Frontal cortex (tissue), 4 donors: Measurements from ENCODE around the gene ADAMTS19. TPM values are rescaled to one million over a fixed set of nuclear protein-coding genes. Genes with fewer than 3 reads are reported as not detected.
"Not testable (repeated sequence)": the region's sequence is repeated elsewhere in the genome, so short reads cannot be mapped to it uniquely, and the experiment has no call there.

Source experiments
- DNase-seq, 2 donors: peaks; one replicate each; pipeline ENCODE4 v3.0.0; 2012; ENCODE audit warnings: low spot score in 2 of 2
- FAIRE-seq: peaks from 2 replicates; lab custom pipeline; 2012; peaks lifted over from hg19 to GRCh38; lab: Jason Lieb, UNC
- total RNA-seq: library from RNA; depleted of rRNA; stranded (reverse); fragments of >200 nt; gene quantifications from one replicate; pipeline ENCODE4 v1.2.3, GENCODE V29; 2014
- donor health status: control.
- donor health status: control.
- donor health status: control.

ADAMTS19 gene
- total RNA-seq, 1 donor from 2014 or later: 6.5 TPM

- DNase-seq (no peak), FAIRE-seq (no peak)
Observed at GRCh38 chr5:129563585-129563984, 103.5 kb downstream of the ADAMTS19 start.

GRCh38 chr5:129569295-129569694 is 109.2 kb downstream of the ADAMTS19 start:
- FAIRE-seq (no peak), DNase-seq (no peak)

DNA sequence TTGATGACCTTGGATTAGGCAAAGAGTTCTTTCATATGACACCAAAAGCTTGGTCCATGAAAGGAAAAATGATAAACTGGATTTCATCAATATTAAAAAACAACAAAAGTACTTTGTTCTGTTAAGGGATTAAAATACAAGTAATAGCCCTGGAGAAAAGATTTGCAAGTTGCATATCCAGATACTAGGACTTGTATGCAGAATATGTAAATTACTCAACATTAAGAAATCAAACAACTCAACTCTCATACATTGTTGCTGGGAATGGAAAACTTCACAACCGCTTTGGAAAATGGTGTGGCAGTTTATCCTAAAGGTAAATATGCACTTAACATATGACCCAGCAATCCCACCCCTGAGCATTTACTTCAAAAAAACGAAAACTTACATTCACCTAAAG is 112.0 kb downstream of the ADAMTS19 start:
- no peak for FAIRE-seq
- no peak for DNase-seq

DNA sequence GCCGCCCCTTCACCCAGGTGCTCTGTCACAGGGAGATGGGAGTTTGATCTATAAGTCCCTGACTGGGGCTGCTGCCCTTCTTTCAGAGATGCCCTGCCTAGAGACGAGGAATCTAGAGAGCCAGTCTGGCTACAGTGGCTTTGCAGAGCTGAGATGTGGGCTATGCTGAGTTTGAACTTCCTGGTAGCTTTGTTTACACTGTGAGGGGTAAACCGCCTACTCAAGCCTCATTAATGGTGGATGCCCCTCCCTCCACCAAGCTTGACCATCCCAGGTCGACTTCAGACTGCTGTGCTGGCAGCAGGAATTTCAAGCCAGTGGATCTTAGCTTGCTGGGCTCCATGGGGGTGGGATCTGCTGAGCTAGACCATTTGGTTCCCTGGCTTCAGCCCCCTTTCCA is 124.4 kb downstream of the ADAMTS19 start:
- not testable (repeated sequence) for DNase-seq, FAIRE-seq

- no peak for FAIRE-seq
Observed at GRCh38 chr5:129591508-129592160, 131.5 kb downstream of the ADAMTS19 start.

DNA sequence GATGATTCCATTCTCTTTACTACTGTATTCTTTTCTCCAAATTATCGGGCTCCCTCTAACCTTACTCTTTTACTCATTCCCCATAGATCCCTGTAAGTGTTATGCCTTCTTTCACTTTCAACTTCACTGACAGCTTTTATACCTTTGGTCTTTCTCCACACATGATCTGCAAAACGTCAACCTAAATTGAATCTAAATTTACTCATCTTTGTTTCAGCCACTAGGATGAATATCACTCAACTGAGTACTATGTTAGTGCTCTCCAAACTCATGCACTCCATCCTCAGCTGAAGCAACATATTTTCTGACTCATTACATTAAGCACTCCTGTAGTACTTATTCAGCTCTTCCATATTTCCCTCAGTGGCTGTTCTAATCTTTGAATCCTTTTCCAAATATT is 133.4 kb downstream of the ADAMTS19 start:
- FAIRE-seq: no peak
- no peak for DNase-seq

More at GRCh38 chr5:129591508-129592160, 131.5 kb downstream of the ADAMTS19 start:
- DNase-seq: no peak

GRCh38 chr5:129601576-129601975 is 141.5 kb downstream of the ADAMTS19 start:
- FAIRE-seq (no peak), DNase-seq (no peak)

DNA sequence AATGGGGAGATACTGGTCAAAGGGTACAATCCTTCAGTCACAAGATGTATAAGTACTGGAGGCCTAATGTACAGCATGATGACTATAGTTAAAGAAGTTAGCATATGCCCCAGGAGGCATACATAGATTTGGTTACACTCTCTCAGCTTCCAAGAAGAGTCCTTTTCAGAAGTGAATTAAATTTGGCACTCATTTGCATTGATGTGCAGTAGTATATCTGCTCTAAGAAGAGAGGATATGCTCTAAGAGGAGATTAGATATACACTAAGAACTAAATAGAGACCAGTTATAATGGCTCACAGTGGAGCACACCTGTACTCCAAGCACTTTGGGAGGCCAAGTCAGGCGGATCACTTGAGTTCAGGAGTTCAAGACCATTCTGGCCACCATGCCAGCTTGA is 148.3 kb downstream of the ADAMTS19 start:
- FAIRE-seq: no peak

GRCh38 chr5:129609710-129610109 is 149.6 kb downstream of the ADAMTS19 start:
- no peak for DNase-seq
- FAIRE-seq: no peak

More for the DNA sequence above, 148.3 kb downstream of the ADAMTS19 start:
- DNase-seq: no peak

GRCh38 chr5:129616517-129616916 is 156.4 kb downstream of the ADAMTS19 start:
- FAIRE-seq: no peak
- DNase-seq: no peak

GRCh38 chr5:129617206-129617605 is 157.1 kb downstream of the ADAMTS19 start:
- FAIRE-seq: no peak
- no peak for DNase-seq

DNA sequence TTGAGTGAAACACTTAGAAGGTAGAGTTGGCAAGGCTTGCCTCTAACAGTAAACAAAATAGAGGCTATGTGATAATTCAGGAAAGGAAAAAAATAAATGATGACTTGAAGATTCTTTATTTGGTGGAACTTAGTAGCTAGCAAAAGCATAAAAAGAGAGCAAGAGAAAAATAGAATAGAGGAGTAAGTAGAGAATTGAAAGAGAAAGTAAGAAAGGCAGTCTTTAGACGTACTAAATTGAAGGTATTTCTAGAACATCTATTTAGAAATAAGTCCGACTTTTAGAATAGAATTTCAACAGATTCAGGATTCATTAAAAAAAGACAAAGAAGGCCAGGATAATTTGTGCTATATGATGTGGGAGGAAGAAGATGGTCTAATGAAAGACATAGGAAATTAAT is 159.7 kb downstream of the ADAMTS19 start:
- no peak for DNase-seq
- peak; percentile 19 for FAIRE-seq

DNA sequence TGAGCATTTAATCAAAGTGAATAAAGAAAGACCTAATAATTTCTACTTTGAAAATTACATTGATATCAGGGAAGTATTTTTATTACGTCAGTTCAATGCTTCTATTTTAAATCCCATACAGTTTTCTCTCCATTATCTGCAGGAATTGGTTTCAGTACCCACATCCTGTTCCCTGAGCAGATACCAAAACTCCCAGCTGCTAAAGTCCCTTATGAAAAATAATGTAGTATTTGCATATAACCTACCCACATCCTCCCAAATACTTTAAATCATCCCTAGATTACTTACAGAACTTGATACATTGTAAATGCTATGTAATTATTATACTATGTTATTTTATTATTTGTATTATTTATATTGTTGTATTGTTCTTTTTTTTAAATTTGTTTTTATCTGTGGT is 162.4 kb downstream of the ADAMTS19 start:
- FAIRE-seq (no peak), DNase-seq (no peak)

- no peak for DNase-seq
Observed at GRCh38 chr5:129629575-129629974, 169.5 kb downstream of the ADAMTS19 start.

GRCh38 chr5:129630101-129630500 is 170.0 kb downstream of the ADAMTS19 start:
- FAIRE-seq (no peak), DNase-seq (no peak)

More at GRCh38 chr5:129629575-129629974, 169.5 kb downstream of the ADAMTS19 start:
- no peak for FAIRE-seq

- DNase-seq (no peak), FAIRE-seq (no peak)
Observed at GRCh38 chr5:129631961-129632360, 171.9 kb downstream of the ADAMTS19 start.

DNA sequence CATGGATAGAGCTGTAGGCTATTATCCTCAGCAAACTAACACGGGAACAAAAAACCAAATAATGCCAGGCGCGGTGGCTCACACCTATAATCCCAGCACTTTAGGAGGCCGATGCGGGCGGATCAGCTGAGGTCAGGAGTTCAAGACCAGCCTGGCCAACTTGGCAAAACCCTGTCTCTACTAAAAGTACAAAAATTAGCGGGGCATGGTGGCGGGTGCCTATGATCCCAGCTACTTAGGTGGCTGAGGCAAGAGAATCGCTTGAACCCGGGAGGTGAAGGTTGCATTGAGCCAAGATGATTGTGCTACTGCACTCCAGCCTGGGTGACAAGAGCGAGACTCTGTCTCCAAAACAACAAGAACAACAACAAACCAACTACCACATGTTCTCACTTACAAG is 177.4 kb downstream of the ADAMTS19 start:
- not testable (repeated sequence) for DNase-seq

DNA sequence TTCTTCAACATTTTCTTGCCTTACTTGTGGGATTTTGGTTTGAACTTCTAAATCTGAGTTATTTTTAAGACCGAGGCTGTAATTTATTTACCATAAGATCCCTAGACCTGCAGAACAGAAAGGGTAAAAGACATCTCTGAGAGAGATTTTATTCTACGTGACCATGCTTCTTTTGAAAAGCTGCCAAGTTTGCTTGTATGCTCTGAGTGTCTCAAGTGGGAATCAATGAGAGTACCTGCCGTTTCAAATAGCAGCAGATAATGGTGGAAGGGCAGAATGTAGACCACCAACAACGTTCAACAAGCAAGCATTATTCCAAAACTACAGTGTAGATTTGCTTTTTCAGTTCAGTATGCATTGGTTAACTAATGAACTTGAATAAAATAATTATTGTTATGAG is 179.2 kb downstream of the ADAMTS19 start:
- FAIRE-seq: no peak
- DNase-seq: no peak

More for the DNA sequence above, 177.4 kb downstream of the ADAMTS19 start:
- not testable (repeated sequence) for FAIRE-seq

DNA sequence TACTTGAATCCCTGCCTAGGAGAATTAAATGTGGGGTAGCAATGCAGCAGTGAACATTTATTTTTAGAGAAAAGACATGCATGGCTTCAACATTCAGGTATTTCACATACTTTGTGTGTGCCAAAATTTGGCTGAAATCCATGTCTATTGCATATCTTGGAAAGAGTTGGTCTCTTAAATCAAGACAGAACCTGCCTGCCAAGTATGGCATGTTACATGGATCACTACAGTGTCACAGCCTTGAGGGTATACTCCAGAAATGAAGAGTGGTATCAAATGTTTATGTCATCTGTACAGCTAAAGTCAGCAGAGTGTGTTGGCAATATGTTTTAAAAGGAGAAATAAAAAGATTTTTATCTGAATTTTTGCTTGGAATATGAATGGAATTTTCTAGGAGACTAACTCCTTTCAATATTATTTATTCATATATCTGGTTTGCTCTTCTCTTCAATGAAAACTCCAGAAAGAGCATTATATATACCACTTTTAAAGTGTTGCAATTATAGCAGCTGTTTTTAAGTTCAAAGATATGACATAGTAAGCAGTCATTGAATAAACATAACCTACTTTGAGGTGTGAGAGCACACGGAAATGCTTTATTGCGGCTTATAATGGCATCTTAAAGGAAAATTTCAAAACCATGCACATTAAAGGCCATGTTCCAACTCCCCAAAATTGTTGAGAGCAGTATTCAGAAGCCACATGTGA is 192.4 kb downstream of the ADAMTS19 start:
- FAIRE-seq (no peak), DNase-seq (peak in 1 of 2 donors; percentile 6)

DNA sequence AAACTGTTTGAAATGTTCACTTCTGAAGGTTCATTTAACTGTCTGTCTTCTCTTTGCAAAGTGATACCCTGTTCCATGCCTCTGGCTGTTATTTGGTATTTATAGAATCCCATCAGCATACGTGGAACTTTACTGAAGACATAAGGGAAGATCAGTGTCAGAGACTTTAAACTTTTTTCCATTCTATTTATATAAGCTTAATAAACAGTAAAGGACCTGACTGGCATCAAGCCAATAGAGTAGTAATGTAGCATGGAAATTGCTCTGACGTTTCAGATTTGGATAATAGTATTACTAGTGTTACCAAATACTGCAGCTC is 192.9 kb downstream of the ADAMTS19 start:
- DNase-seq (no peak), FAIRE-seq (no peak)

DNA sequence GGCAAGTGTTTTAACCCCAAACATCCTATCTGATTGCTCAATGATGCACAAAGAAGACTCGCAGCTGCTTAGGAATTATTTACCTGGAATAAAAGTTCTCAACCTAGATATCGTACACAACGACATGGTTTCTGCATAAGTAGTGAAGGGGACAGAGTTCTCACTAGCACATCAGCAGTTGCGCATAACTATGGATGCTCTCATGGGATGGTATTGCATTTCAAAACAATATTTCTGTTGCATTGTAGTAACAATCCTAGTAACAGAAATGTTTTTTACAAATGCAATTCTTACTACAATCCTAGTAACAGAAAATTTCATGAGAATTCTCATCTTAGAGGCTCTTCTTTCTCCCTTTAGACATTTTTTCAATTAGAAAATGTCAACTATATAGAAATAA is 193.3 kb downstream of the ADAMTS19 start:
- no peak for FAIRE-seq
- DNase-seq: no peak

- FAIRE-seq (no peak), DNase-seq (no peak)
Observed at GRCh38 chr5:129656952-129657351, 196.9 kb downstream of the ADAMTS19 start.
